Measurements from ENCODE around the gene NPHS2.
"Not testable (repeated sequence)": the region's sequence is repeated elsewhere in the genome, so short reads cannot be mapped to it uniquely, and the experiment has no call there.

NPHS2 gene

GRCh38 chr1:179545321-179545720, 30.4 kb downstream of the NPHS2 start:
- DNase-seq = no peak

DNA sequence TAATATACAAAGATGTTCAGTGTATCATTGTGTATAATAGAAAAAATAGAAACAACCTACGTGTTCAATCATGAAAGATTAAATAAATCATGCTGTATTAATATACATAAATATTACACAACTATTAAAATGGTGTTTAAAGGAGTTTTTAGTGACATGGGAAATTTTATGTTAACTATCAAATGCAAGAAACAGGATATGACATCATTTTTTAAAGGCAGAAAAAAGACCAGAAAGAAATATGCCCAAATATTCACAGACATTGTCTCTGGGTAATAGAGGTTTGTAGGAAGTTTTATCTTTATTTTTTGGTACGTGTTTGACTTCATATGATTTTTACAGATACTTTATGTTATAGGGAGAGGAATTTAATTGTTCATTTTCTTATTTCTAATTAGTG, 34.0 kb downstream of the NPHS2 start:
- DNase-seq = no peak

- no peak for DNase-seq
Measured at GRCh38 chr1:179530352-179530751, 45.4 kb downstream of the NPHS2 start.

DNA sequence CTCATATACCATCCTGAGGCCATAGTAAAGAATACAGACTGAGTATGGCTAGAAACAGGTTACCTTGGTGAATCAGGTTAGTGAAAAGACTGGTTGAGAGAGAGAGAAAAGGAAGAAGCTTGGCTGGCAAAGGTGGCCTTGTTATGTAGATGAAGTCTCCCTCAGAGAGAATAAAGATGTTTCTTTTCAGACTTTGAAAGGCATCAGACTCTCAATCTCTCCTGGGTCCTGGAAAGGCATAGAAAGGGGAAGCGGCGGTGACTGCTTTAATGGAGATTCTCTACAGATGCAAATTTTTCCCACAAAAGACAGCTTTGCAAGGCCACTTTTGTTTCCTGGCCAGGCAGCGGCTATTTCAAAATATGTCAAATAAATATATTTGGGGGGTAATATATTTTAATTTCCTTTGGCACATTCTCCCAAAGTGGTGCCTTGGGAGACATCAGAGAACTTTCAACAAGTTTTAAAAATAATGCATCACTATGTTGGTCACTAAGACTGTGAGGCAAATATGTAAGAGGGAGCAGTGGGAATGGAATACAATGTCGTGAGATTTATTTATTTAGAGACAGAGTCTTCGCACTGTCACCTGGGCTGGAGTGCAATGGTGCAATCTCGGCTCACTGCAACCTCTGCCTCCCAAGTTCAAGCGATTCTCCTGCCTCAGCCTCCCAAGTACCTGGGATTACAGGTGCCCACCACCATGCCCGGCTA, 46.1 kb downstream of the NPHS2 start:
- no peak for DNase-seq

GRCh38 chr1:179518544-179518943, 57.2 kb downstream of the NPHS2 start:
- not testable (repeated sequence) for DNase-seq

DNA sequence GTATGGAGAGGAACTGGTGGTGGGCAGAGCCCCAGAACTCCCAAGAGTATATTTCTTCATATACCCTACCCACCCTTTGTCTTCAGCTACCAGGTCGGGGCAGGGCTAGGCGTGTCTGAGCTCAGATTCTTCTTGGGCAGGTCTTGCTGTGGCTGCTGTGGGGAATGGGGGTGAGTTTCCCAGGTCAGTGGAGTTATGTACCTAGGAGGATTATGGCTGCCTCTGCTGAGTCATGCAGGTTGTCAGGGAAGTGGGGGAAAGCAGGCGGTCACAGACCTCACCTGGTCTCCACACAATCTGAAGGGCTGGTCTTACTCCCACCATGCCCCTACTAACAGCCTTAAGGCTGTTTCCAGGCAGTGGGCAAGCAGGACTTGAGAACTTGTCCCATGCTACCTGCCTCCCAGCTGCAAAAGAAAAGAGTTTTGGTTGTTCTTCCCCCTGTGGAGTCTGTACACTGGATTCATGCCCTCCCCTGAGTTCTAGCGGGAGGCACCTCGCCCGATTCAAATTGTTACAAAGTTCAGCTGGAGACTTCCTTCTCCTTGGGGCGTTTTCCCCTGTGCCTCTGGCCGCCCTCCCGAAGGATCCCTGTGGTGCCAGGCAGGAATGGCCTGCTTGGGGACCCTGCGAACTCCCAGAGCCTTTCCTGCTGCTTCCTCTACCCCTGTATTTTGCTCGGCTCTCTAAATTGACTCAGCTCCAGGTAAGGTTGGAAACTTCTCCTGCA, 58.6 kb downstream of the NPHS2 start:
- DNase-seq = no peak

GRCh38 chr1:179510038-179510437, 65.7 kb downstream of the NPHS2 start:
- no peak for DNase-seq

GRCh38 chr1:179509384-179509783, 66.4 kb downstream of the NPHS2 start:
- DNase-seq = no peak

GRCh38 chr1:179506199-179506598, 69.5 kb downstream of the NPHS2 start:
- DNase-seq = no peak

Measured in MV-4-11 (cell line).